Neuronal stem cell (in vitro differentiated cells): ENCODE results near the gene OR51Q1.

Source experiments
- DNase-seq: peaks from one replicate; pipeline ENCODE4 v3.0.0-alpha.2; 2013; ENCODE audit warnings: low spot score
- H2AFZ ChIP-seq: one replicate; pipeline ENCODE4 v1.6.1; 2013; ENCODE audit warnings: mild to moderate bottlenecking, low read length, inconsistent platforms
- H2AK5ac ChIP-seq: 2 replicates; pipeline ENCODE4 v1.6.1; 2013; ENCODE audit warnings: low read depth, mild to moderate bottlenecking, inconsistent platforms, low read length, moderate library complexity, mixed read lengths
- H2BK120ac ChIP-seq: 2 replicates; pipeline ENCODE4 v1.6.1; 2013; ENCODE audit warnings: low read depth, mild to moderate bottlenecking, inconsistent platforms, low read length, moderate library complexity, mixed read lengths
- H2BK12ac ChIP-seq: one replicate; pipeline ENCODE4 v1.6.1; 2013; ENCODE audit warnings: low read length, inconsistent platforms
- H2BK15ac ChIP-seq: 2 replicates; pipeline ENCODE4 v1.6.1; 2013; ENCODE audit warnings: mild to moderate bottlenecking, low read length, inconsistent platforms, mixed read lengths
- H2BK5ac ChIP-seq: one replicate; pipeline ENCODE4 v1.6.1; 2013; ENCODE audit warnings: inconsistent platforms, mild to moderate bottlenecking, low read length, moderate library complexity
- H3K14ac ChIP-seq: one replicate; pipeline ENCODE4 v1.6.1; 2013; ENCODE audit warnings: low read length, inconsistent platforms
- H3K18ac ChIP-seq: 2 replicates; pipeline ENCODE4 v1.6.1; 2013; ENCODE audit warnings: low read length, inconsistent platforms
- H3K23ac ChIP-seq: 2 replicates; pipeline ENCODE4 v1.6.1; 2013; ENCODE audit warnings: low read depth, mild to moderate bottlenecking, mixed read lengths, low read length, inconsistent platforms; ENCODE audit not compliant: poor library complexity
- H3K27ac ChIP-seq: replicated peaks from 3 replicates; pipeline ENCODE4 v1.5.1; 2013; ENCODE audit warnings: low read length, inconsistent platforms
- H3K27me3 ChIP-seq, 3 experiments: 2 replicates each; pipeline ENCODE4 v1.6.1; 2013; ENCODE audit warnings: low read length in 3 of 3, mild to moderate bottlenecking in 2 of 3, inconsistent platforms in 1 of 3, low read depth in 1 of 3, mixed read lengths in 1 of 3, moderate library complexity in 1 of 3; ENCODE audit not compliant: control insufficient read depth in 3 of 3, insufficient read depth in 3 of 3
- H3K36me3 ChIP-seq, 2 donors: replicated peaks in 1 of 2; 2 replicates each; pipeline ENCODE4 v1.6.1; 2013; ENCODE audit warnings: low read length in 2 of 2; ENCODE audit not compliant: control insufficient read depth in 2 of 2, insufficient read depth in 2 of 2
- H3K4ac ChIP-seq: 2 replicates; pipeline ENCODE4 v1.6.1; 2013; ENCODE audit warnings: inconsistent platforms, mild to moderate bottlenecking, low read length, moderate library complexity
- H3K4me1 ChIP-seq, 2 donors: 1 replicate in 1 of 2; 2 replicates in 1 of 2; pipeline ENCODE4 v1.6.1; 2013; ENCODE audit warnings: low read length in 2 of 2, low read depth in 1 of 2; ENCODE audit not compliant: control insufficient read depth in 2 of 2, insufficient read depth in 1 of 2
- H3K4me2 ChIP-seq: one replicate; pipeline ENCODE4 v1.6.1; 2013; ENCODE audit warnings: mild to moderate bottlenecking, low read length, inconsistent platforms; ENCODE audit not compliant: insufficient read depth, poor library complexity, severe bottlenecking
- H3K4me3 ChIP-seq, 2 donors: 2 replicates each; pipeline ENCODE4 v1.5.1; 2013; ENCODE audit warnings: low read length in 2 of 2, mild to moderate bottlenecking in 2 of 2, inconsistent platforms in 1 of 2, moderate library complexity in 1 of 2
- H3K79me1 ChIP-seq: one replicate; pipeline ENCODE4 v1.6.1; 2013; ENCODE audit warnings: low read depth, mild to moderate bottlenecking, inconsistent platforms, low read length, moderate library complexity
- H3K9ac ChIP-seq: one replicate; pipeline ENCODE4 v1.6.1; 2013; ENCODE audit warnings: mild to moderate bottlenecking, low read depth, low read length, inconsistent platforms; ENCODE audit not compliant: poor library complexity
- H3K9me3 ChIP-seq, 2 donors: replicated peaks in 1 of 2; 2 replicates each; pipeline versions ENCODE3 to v1.6.1; 2013; ENCODE audit warnings: low read length in 2 of 2, mild to moderate bottlenecking in 2 of 2, inconsistent platforms in 1 of 2, low read depth in 1 of 2, mixed read lengths in 1 of 2, moderate library complexity in 1 of 2; ENCODE audit not compliant: control insufficient read depth in 2 of 2, insufficient read depth in 1 of 2
- H4K8ac ChIP-seq: one replicate; pipeline ENCODE4 v1.6.1; 2013; ENCODE audit warnings: low read depth, mild to moderate bottlenecking, inconsistent platforms, low read length, moderate library complexity
- H4K91ac ChIP-seq: one replicate; pipeline ENCODE4 v1.6.1; 2013; ENCODE audit warnings: low read length, low read depth, mild to moderate bottlenecking, inconsistent platforms; ENCODE audit not compliant: poor library complexity
- WGBS, 2 donors: extraction: QIAGEN DNeasy Blood & Tissue Kit; methylation state at CpG; one replicate each; pipeline ENCODE4 v1.1.7; 2013; ENCODE audit warnings: missing lambda C conversion rate in 2 of 2, mixed read lengths in 1 of 2; ENCODE audit not compliant: insufficient read length in 2 of 2, insufficient replicate concordance in 1 of 2; ENCODE audit errors: extremely low coverage in 2 of 2; 5-methylcytosine and 5-hydroxymethylcytosine counted together

Gene OR51Q1

GRCh38 chr11:5420993-5421392 is 918 bp upstream of the OR51Q1 start:
- no peaks in the 10 kb centered on the region for H3K36me3 ChIP-seq
- no peak for DNase-seq
- no CpG with 5 or more reads among the region's 5 CpGs for WGBS, 2 donors

GRCh38 chr11:5423131-5423530 is 1.2 kb downstream of the OR51Q1 start:
- no peaks in the 10 kb centered on the region for H3K36me3 ChIP-seq
- no peak overlapping the region for H3K14ac ChIP-seq
- peaks cover 0 to 3% of the 10 kb centered on the region in 2 donors for H3K9me3 ChIP-seq
- H3K4me1 ChIP-seq = no peaks in the 10 kb centered on the region
- H3K79me1 ChIP-seq = no peaks in the 10 kb centered on the region
- no peak overlapping the region for H2AFZ ChIP-seq
- H2BK15ac ChIP-seq = no peak overlapping the region
- no peak overlapping the region for H4K91ac ChIP-seq
- no peak overlapping the region for H3K4me2 ChIP-seq
- no peak overlapping the region for H2BK12ac ChIP-seq
- H4K8ac ChIP-seq = no peak overlapping the region
- H2BK120ac ChIP-seq = no peak overlapping the region
- no CpG with 5 or more reads among the region's 3 CpGs for WGBS, 2 donors
- H3K4me3 ChIP-seq = no peak overlapping the region
- H3K23ac ChIP-seq = no peak overlapping the region
- H3K27me3 ChIP-seq = peaks cover 0 to 2% (median 0%) of the 10 kb centered on the region in 3 experiments
- DNase-seq = no peak
- H3K9ac ChIP-seq = no peak overlapping the region
- H2BK5ac ChIP-seq = no peak overlapping the region
- H3K4ac ChIP-seq = no peak overlapping the region
- H2AK5ac ChIP-seq = no peak overlapping the region
- no peak overlapping the region for H3K18ac ChIP-seq
- no peak overlapping the region for H3K27ac ChIP-seq

More at GRCh38 chr11:5420993-5421392, 918 bp upstream of the OR51Q1 start:
- H3K79me1 ChIP-seq = no peaks in the 10 kb centered on the region
- H3K14ac ChIP-seq = no peak overlapping the region
- H2BK120ac ChIP-seq = no peak overlapping the region
- H3K27ac ChIP-seq = no peak overlapping the region
- H2AFZ ChIP-seq = no peak overlapping the region
- no peak overlapping the region for H4K8ac ChIP-seq
- H3K18ac ChIP-seq = no peak overlapping the region
- H2BK5ac ChIP-seq = no peak overlapping the region
- H3K4me1 ChIP-seq = no peaks in the 10 kb centered on the region
- peaks cover 0 to 2% (median 0%) of the 10 kb centered on the region in 3 experiments for H3K27me3 ChIP-seq
- no peak overlapping the region for H3K4me3 ChIP-seq
- no peak overlapping the region for H3K9ac ChIP-seq
- H2AK5ac ChIP-seq = no peak overlapping the region
- H3K4me2 ChIP-seq = no peak overlapping the region
- no peak overlapping the region for H4K91ac ChIP-seq
- H3K4ac ChIP-seq = no peak overlapping the region
- no peak overlapping the region for H2BK15ac ChIP-seq
- H3K23ac ChIP-seq = no peak overlapping the region
- H3K9me3 ChIP-seq = peaks cover 0 to 3% of the 10 kb centered on the region in 2 donors
- H2BK12ac ChIP-seq = no peak overlapping the region

- Histone ChIP-seq H3K23ac (no peak within 1 kb of the TSS), H2BK15ac (no peak within 1 kb of the TSS), H3K4ac (no peak within 1 kb of the TSS)
Measured at GRCh38 chr11:5441414-5441813, 19.5 kb downstream of the OR51Q1 start, which contains the start of gene OR51I1. Gene OR51I1 (minus strand): TSS chr11:5441514. CDS start chr11:5441514, 0 bp downstream.

GRCh38 chr11:5443835-5444393 is 22.0 kb downstream of the OR51Q1 start:
- no peak overlapping the region for H3K4ac ChIP-seq
- H3K18ac ChIP-seq = no peak overlapping the region
- no peak overlapping the region for H4K8ac ChIP-seq
- H3K36me3 ChIP-seq = no peaks in the 10 kb centered on the region
- no peak overlapping the region for H2BK12ac ChIP-seq
- H3K79me1 ChIP-seq = no peaks in the 10 kb centered on the region
- no peak overlapping the region for H2BK120ac ChIP-seq
- no peaks in the 10 kb centered on the region for H3K9me3 ChIP-seq
- H3K27ac ChIP-seq = no peak overlapping the region
- H2BK5ac ChIP-seq = no peak overlapping the region
- H3K4me3 ChIP-seq = no peak overlapping the region
- no peaks in the 10 kb centered on the region for H3K27me3 ChIP-seq
- no peak overlapping the region for H3K4me2 ChIP-seq
- DNase-seq = no peak
- H2BK15ac ChIP-seq = no peak overlapping the region
- H2AK5ac ChIP-seq = no peak overlapping the region
- WGBS, 2 donors = 100% methylated on average over 1 of the region's 2 CpGs; no CpG with 5 or more reads in 1 of the 2 donors
- no peaks in the 10 kb centered on the region for H3K4me1 ChIP-seq
- H4K91ac ChIP-seq = no peak overlapping the region
- H2AFZ ChIP-seq = no peak overlapping the region
- H3K9ac ChIP-seq = no peak overlapping the region
- H3K23ac ChIP-seq = no peak overlapping the region
- H3K14ac ChIP-seq = no peak overlapping the region

More at GRCh38 chr11:5441414-5441813, 19.5 kb downstream of the OR51Q1 start, which contains the start of gene OR51I1:
- Histone ChIP-seq H3K4me2 (no peak within 1 kb of the TSS), H4K8ac (no peak within 1 kb of the TSS), H2AK5ac (no peak within 1 kb of the TSS), H3K9me3 (no peaks in the 10 kb centered on the region), H3K36me3 (no peaks in the 10 kb centered on the region), H3K18ac (no peak within 1 kb of the TSS), H3K79me1 (no peaks in the 10 kb centered on the region), H2BK120ac (no peak within 1 kb of the TSS), H3K27me3 (no peaks in the 10 kb centered on the region), H3K14ac (no peak within 1 kb of the TSS), H3K9ac (no peak within 1 kb of the TSS), H3K4me3 (no peak within 1 kb of the TSS), H2AFZ (no peak within 1 kb of the TSS), H2BK12ac (no peak within 1 kb of the TSS), H2BK5ac (no peak within 1 kb of the TSS), H3K27ac (no peak within 1 kb of the TSS), H4K91ac (no peak within 1 kb of the TSS), H3K4me1 (no peaks in the 10 kb centered on the region)
- DNase-seq = no peak
- no CpG with 5 or more reads among the region's 2 CpGs for WGBS, 2 donors
